ENCODE measurements around the gene DLGAP1. TPM values are rescaled to one million over a fixed set of nuclear protein-coding genes. Genes with fewer than 3 reads are reported as not detected.

Gene DLGAP1
- total RNA-seq, 1 experiment from 2014 or later = 23.2 TPM

DNA sequence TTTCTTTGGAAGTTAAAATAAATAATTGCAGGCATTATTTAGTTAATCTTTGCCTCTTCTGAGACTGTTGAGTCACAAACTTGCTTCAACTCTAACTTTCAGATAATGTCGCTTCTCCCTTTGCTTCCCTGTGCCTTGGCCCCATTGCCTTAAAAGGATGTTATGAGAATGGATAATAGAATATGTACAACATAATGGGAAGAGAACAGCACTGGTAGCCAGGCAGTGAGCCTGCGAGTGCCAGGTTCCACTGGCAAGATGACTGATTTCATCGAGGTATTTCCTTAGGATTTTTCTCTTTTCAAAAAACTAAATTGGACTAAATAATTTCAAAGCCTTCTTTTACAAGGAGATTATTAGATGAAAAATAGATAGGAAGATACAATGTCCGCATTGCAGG, 584.2 kb downstream of the DLGAP1 start:
- Mint-ChIP-seq H3K9me3 (no peaks in the 10 kb centered on the region), H3K27me3 (ENCODE audit: low read depth) (no peaks in the 10 kb centered on the region), H3K27ac (no peak overlapping the region), H3K36me3 (ENCODE audit: insufficient read depth in 1 of 3, low read depth in 3 of 3) (no peaks in the 10 kb centered on the region), H3K4me3 (no peak overlapping the region), H3K4me1 (peaks cover 25 to 37% of the 10 kb centered on the region in 2 experiments)
- DNase-seq = no peak
- Histone ChIP-seq H3K56ac (ENCODE audit: insufficient read length, low read depth, low read length) (no peak overlapping the region), H3K27ac (ENCODE audit: insufficient read length, low read depth, low read length) (no peak overlapping the region), H2BK20ac (ENCODE audit: low read depth, low read length, poor library complexity, severe bottlenecking) (no peak overlapping the region), H2AFZ (ENCODE audit: low read length) (no peak overlapping the region), H3K27me3 (ENCODE audit: insufficient read depth, low read length) (no peaks in the 10 kb centered on the region), H3K79me2 (ENCODE audit: insufficient read depth, low read length) (no peaks in the 10 kb centered on the region), H3T11ph (ENCODE audit: low read length) (no peak overlapping the region), H3K14ac (ENCODE audit: insufficient read depth, low read length) (no peak overlapping the region), H2BK5ac (ENCODE audit: insufficient read length, low read length) (no peak overlapping the region), H3K23ac (ENCODE audit: insufficient read length, low read depth, low read length) (no peak overlapping the region), H2BK15ac (ENCODE audit: low read depth, low read length) (no peak overlapping the region), H3K18ac (ENCODE audit: insufficient read length, low read depth, low read length) (no peak overlapping the region), H3K9ac (ENCODE audit: extremely low read depth, insufficient read length, low read length) (no peak overlapping the region), H4K20me1 (ENCODE audit: control insufficient read depth, insufficient read depth, insufficient read length) (no peaks in the 10 kb centered on the region), H3K4ac (ENCODE audit: low read depth, low read length) (no peak overlapping the region), H3K9me3 (ENCODE audit: control insufficient read depth, low read depth, low read length) (no peaks in the 10 kb centered on the region), H4K5ac (ENCODE audit: insufficient read length, low read depth, low read length) (no peak overlapping the region), H3K4me2 (ENCODE audit: insufficient read depth, insufficient read length, low read length) (no peak overlapping the region), H2BK120ac (ENCODE audit: low read depth, low read length, poor library complexity, severe bottlenecking) (no peak overlapping the region), H4K8ac (replicated peaks; ENCODE audit: insufficient read length, low read depth, low read length) (no peak overlapping the region), H4K91ac (ENCODE audit: insufficient read length, low read depth, low read length) (no peak overlapping the region), H3K23me2 (ENCODE audit: insufficient read length, low read depth, low read length, poor library complexity, severe bottlenecking) (no peaks in the 10 kb centered on the region), H3K4me1 (ENCODE audit: insufficient read depth, low read length) (no peaks in the 10 kb centered on the region), H2BK12ac (ENCODE audit: insufficient read length, low read depth, low read length) (no peak overlapping the region), H3K79me1 (ENCODE audit: insufficient read depth, low read depth, low read length, poor library complexity, severe bottlenecking) (no peaks in the 10 kb centered on the region), H2AK5ac (ENCODE audit: insufficient read length, low read length) (no peak overlapping the region)
- TF ChIP-seq, protein P1, sequence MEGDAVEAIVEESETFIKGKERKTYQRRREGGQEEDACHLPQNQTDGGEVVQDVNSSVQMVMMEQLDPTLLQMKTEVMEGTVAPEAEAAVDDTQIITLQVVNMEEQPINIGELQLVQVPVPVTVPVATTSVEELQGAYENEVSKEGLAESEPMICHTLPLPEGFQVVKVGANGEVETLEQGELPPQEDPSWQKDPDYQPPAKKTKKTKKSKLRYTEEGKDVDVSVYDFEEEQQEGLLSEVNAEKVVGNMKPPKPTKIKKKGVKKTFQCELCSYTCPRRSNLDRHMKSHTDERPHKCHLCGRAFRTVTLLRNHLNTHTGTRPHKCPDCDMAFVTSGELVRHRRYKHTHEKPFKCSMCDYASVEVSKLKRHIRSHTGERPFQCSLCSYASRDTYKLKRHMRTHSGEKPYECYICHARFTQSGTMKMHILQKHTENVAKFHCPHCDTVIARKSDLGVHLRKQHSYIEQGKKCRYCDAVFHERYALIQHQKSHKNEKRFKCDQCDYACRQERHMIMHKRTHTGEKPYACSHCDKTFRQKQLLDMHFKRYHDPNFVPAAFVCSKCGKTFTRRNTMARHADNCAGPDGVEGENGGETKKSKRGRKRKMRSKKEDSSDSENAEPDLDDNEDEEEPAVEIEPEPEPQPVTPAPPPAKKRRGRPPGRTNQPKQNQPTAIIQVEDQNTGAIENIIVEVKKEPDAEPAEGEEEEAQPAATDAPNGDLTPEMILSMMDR (conservative IDR thresholded peaks at IDR 0.05) = no peak
- no CpG with 5 or more reads among the region's 4 CpGs for WGBS (ENCODE audit: extremely low coverage, insufficient read length, low lambda C conversion rate)
